ENCODE data around the gene HSD3B7.
A peak's percentile ranks its signal among the peaks of the same experiment; 100 is the strongest.

Gene HSD3B7

DNA sequence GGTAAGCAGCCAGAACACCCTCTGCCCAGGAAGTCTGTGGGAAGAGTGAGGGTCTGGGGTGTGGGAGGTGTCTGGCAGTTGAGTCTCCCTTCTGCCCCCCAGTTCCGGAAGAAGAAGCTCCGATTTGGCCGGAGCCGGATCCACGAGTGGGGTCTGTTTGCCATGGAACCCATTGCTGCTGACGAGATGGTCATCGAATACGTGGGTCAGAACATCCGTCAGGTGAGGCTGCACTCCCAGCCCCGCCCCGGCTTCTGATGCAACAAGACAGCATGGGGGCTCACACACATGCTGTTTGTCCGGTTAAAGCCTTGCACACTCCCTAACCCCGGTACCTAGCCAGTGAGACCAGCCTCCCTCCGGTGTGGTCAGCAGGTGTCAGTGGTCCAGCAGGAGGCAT lies 4.0 kb upstream of the HSD3B7 start:
- Mint-ChIP-seq H3K4me1 (ENCODE audit: low read depth in 2 of 2) (peaks cover 7 to 15% of the 10 kb centered on the region in 2 donors), H3K4me3 (no peak overlapping the region), H3K27me3 (no peaks in the 10 kb centered on the region), H3K27ac (no peak overlapping the region), H3K9me3 (no peaks in the 10 kb centered on the region), H3K36me3 (ENCODE audit: insufficient read depth) (peaks cover 27% of the 10 kb centered on the region)
- DNase-seq (no peak), ATAC-seq (replicated peaks) (no peak)

DNA sequence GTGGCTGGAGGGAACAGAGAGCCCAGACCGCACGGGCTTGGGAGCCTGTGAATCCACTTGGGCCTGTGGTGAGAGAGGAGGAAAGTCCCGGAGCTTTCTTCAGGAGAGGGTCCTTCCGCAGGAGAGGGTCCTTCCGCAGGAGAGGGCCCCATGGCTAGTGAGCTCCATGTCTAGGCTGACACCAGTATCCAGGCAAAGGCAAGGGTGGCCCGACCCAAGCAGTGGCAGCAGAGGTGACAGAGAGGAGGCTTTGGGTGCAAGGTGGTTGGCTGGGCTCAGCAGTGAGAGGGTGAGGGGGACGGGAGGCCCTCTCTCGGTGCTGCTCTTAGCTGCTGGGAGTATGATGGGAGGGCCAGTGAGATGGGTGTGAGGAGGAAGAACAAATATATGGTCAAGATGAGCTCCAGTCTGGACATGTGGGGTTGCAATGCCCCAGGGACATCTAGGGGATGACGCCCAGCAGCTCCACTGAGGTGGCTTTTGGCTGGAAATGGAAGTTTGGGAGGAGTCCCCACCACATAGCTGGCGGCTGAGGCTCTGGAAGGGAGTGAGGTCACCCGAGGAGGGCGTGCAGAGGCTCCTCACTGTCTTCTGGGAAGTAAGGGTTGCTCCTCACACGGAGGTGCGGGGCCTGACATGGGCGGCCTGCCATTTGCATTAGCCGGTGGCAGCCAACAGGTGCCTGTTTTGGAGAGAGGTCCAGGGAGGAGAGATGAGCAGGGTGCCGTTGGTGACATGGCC lies 2.3 kb upstream of the HSD3B7 start:
- Mint-ChIP-seq H3K9me3 (no peaks in the 10 kb centered on the region), H3K4me1 (ENCODE audit: low read depth in 2 of 2) (peaks cover 4 to 9% of the 10 kb centered on the region in 2 donors), H3K36me3 (ENCODE audit: insufficient read depth) (peaks cover 22% of the 10 kb centered on the region), H3K27ac (peak overlapping the region in 1 of 2 donors; percentile 62), H3K4me3 (no peak overlapping the region), H3K27me3 (no peaks in the 10 kb centered on the region)
- no peak for ATAC-seq (replicated peaks)
- no peak for DNase-seq

DNA sequence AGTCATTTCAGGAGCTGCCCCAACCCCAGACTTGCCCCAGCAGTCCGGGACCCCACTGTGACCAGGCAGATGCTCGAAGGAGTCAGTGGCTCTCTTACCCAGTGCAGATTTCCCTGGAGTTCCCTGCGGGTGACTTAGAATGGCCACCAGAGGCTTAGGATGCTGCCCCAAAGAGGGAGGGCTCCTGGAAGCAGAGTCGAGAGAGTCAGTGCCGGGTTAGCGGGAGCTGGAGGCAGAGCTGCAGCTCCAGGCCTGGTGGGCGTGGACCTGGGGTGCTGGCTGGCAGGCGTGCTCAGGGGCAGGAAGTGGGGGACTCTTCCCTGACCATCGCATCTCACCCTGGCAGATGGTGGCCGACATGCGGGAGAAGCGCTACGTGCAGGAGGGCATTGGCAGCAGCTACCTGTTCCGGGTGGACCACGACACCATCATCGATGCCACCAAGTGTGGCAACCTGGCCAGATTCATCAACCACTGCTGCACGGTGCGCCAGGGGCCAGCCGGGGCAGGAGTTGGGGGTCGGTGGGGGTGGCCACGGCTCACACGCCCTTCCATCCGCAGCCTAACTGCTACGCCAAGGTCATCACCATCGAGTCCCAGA lies 1.6 kb upstream of the HSD3B7 start:
- no peak overlapping the region for H3K4me3 Mint-ChIP-seq
- H3K4me1 Mint-ChIP-seq (ENCODE audit: low read depth in 2 of 2), result peaks cover 4 to 9% of the 10 kb centered on the region in 2 donors
- peaks cover 16% of the 10 kb centered on the region for H3K36me3 Mint-ChIP-seq (ENCODE audit: insufficient read depth)
- H3K27ac Mint-ChIP-seq, result peak overlapping the region in 1 of 2 donors; percentile 62
- no peaks in the 10 kb centered on the region for H3K27me3 Mint-ChIP-seq
- H3K9me3 Mint-ChIP-seq, result no peaks in the 10 kb centered on the region
- DNase-seq (no peak), ATAC-seq (replicated peaks) (no peak)

DNA sequence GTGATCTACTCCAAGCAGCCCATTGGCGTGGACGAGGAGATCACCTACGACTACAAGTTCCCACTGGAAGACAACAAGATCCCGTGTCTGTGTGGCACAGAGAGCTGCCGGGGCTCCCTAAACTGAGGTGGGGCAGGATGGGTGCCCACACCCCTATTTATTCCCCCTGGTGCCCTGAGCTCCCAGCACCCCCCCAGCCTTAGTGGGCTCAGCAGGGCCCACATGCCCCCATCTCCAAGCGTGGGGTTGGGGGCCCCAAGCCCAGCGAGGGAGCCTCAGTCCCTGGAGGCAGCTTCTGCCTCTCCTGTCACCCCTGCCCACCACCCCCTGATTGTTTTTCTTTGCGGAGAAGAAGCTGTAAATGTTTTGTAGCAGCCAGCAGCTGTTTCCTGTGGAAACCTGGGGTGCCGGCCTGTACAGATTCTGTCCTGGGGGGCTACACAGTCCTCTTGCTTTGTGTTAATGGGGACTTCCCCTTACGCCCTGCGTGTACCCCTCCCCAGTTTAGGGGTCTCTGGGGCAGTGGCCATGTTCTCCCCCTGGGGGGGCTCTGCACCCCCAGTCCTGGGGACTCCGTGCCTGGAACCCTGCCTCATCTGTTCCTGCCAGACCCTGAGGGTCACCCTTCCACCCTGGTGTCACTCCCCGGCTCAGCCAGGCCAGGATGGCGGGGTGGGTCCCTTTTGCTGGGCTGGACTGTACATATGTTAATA lies 953 bp upstream of the HSD3B7 start:
- no peak overlapping the region for H3K4me3 Mint-ChIP-seq
- ATAC-seq (replicated peaks) (no peak), DNase-seq (no peak)
- H3K36me3 Mint-ChIP-seq (ENCODE audit: insufficient read depth), result peaks cover 14% of the 10 kb centered on the region
- H3K27me3 Mint-ChIP-seq, result no peaks in the 10 kb centered on the region
- no peak overlapping the region for H3K27ac Mint-ChIP-seq
- H3K4me1 Mint-ChIP-seq (ENCODE audit: low read depth in 2 of 2), result peaks cover 2 to 5% of the 10 kb centered on the region in 2 donors
- no peaks in the 10 kb centered on the region for H3K9me3 Mint-ChIP-seq

DNA sequence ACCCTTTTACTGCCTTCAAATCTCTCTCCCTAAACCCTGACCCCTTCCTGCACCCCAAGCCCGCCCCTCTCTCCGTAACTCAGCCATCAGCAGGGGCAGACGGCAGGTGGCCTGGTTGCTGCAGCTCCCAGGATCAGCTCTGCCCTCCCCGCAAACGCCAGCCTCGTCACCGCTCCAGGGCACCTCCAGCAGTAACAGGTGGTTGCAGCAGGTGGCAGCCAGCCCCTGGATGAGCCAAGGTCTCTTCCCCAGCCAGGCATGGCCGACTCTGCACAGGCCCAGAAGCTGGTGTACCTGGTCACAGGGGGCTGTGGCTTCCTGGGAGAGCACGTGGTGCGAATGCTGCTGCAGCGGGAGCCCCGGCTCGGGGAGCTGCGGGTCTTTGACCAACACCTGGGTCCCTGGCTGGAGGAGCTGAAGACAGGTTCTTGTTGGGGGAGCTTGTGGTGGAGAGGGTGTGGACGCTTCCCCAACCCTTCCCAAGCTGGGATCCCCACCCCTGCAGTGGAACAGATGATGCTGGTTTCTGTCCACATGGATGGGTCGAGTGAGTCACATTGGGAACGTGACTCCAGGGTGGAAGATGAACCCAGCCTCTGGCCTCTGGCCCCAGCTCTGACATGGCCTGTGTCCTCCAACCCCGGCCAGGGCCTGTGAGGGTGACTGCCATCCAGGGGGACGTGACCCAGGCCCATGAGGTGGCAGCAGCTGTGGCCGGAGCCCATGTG lies 558 bp downstream of the HSD3B7 start:
- ATAC-seq (replicated peaks) (no peak), DNase-seq (no peak)
- Mint-ChIP-seq H3K9me3 (no peaks in the 10 kb centered on the region), H3K27ac (no peak overlapping the region), H3K4me1 (ENCODE audit: low read depth in 2 of 2) (peaks cover 2 to 5% of the 10 kb centered on the region in 2 donors), H3K36me3 (ENCODE audit: insufficient read depth) (peaks cover 9% of the 10 kb centered on the region), H3K4me3 (no peak overlapping the region), H3K27me3 (no peaks in the 10 kb centered on the region)

DNA sequence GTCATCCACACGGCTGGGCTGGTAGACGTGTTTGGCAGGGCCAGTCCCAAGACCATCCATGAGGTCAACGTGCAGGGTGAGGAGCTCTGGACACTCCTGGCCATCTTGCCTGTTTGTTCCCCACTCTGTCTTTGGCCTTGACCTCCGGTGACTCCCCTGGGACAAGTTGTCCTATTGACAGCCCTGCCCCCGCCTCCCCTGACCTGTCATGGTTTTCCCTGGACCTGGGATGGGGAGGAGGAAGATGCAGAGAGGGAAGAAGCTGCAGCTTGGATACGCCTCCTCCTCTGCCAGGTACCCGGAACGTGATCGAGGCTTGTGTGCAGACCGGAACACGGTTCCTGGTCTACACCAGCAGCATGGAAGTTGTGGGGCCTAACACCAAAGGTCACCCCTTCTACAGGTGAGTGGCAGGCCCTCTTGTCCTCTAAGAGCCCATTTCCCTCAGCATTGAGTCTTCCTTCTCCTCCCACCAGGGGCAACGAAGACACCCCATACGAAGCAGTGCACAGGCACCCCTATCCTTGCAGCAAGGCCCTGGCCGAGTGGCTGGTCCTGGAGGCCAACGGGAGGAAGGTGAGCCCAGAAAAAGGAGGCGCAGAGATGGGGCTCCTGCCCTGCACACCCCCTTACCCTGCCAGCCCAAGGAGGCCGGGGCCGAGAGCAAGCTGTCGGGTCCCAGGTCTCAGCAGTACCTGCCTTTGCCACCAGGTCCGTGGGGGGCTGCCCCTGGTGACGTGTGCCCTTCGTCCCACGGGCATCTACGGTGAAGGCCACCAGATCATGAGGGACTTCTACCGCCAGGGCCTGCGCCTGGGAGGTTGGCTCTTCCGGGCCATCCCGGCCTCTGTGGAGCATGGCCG lies 1.4 kb downstream of the HSD3B7 start:
- no peak for DNase-seq
- Mint-ChIP-seq H3K4me3 (no peak overlapping the region), H3K27me3 (no peaks in the 10 kb centered on the region), H3K4me1 (ENCODE audit: low read depth in 2 of 2) (peaks cover 2 to 5% of the 10 kb centered on the region in 2 donors), H3K9me3 (no peaks in the 10 kb centered on the region), H3K36me3 (ENCODE audit: insufficient read depth) (peaks cover 14% of the 10 kb centered on the region), H3K27ac (no peak overlapping the region)
- no peak for ATAC-seq (replicated peaks)

DNA sequence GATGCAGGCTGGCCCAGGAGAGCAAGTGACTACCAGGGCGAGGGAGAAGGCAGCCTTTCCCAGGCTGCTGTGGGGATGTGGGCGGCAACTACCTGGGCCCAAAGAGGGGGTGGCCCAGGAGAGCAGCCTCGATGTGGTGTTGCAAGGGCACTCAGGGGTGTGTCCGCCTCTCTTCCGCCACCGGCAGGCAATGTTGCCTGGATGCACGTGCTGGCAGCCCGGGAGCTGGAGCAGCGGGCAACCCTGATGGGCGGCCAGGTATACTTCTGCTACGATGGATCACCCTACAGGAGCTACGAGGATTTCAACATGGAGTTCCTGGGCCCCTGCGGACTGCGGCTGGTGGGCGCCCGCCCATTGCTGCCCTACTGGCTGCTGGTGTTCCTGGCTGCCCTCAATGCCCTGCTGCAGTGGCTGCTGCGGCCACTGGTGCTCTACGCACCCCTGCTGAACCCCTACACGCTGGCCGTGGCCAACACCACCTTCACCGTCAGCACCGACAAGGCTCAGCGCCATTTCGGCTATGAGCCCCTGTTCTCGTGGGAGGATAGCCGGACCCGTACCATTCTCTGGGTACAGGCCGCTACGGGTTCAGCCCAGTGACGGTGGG lies 2.7 kb downstream of the HSD3B7 start:
- H3K4me1 Mint-ChIP-seq (ENCODE audit: low read depth in 2 of 2), result peaks cover 2 to 5% of the 10 kb centered on the region in 2 donors
- H3K27ac Mint-ChIP-seq, result no peak overlapping the region
- DNase-seq (no peak), ATAC-seq (replicated peaks) (no peak)
- H3K9me3 Mint-ChIP-seq, result no peaks in the 10 kb centered on the region
- H3K27me3 Mint-ChIP-seq, result no peaks in the 10 kb centered on the region
- peaks cover 10% of the 10 kb centered on the region for H3K36me3 Mint-ChIP-seq (ENCODE audit: insufficient read depth)
- no peak overlapping the region for H3K4me3 Mint-ChIP-seq

DNA sequence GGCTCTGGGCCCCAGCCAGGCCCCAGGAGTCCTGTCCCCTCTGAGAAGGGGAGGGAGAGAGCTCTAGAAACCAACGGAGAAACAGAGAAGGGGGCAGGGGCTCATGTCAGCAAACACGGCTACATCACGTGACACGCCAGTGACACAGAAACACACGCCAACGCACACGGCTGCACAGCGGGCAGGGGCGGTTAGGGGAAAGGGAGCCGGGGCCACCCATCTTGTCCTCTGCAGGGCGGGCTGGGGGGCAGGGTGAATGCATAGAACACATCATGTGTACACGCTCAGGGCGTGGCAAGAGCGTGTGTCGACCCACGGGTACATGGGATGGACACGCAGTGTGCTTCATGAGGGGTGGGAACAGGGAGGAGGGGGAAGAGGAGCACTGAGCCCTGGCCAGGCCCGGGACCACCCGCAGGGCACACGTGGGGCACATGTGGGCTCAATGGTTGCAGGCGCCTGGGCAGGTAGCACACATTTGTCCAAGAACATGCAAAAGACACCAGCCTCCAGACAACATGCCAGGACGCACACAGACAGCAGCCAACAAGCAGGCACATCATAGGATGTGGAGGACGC lies 4.6 kb downstream of the HSD3B7 start:
- H3K9me3 Mint-ChIP-seq, result no peaks in the 10 kb centered on the region
- peaks cover 0 to 2% of the 10 kb centered on the region in 2 donors for H3K4me1 Mint-ChIP-seq (ENCODE audit: low read depth in 2 of 2)
- H3K27me3 Mint-ChIP-seq, result no peaks in the 10 kb centered on the region
- DNase-seq, result no peak
- peaks cover 5% of the 10 kb centered on the region for H3K36me3 Mint-ChIP-seq (ENCODE audit: insufficient read depth)
- H3K27ac Mint-ChIP-seq, result no peak overlapping the region
- no peak for ATAC-seq (replicated peaks)
- H3K4me3 Mint-ChIP-seq, result no peak overlapping the region

DNA sequence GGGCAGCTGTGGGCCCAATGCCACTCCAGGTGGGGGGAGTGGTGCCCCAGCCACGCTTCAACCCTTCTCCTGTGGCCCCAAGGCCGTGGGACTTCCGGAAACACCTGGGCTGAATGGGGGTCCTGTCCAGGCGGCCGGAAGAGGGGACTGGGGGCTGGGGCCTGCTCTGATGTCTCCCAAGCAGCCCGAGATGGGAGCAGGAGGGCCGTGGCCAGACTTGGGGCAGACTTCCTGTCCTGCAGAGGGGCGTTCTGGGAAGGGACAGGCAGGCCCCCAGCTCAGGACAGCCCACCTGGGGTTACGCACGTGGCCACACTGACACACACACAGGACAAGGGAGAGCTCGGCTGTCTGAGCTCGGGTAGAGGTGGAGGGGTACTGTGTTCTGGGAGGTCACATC lies 5.1 kb downstream of the HSD3B7 start:
- Mint-ChIP-seq H3K9me3 (no peaks in the 10 kb centered on the region), H3K4me3 (no peak overlapping the region), H3K36me3 (ENCODE audit: insufficient read depth) (peaks cover 6% of the 10 kb centered on the region), H3K27me3 (no peaks in the 10 kb centered on the region), H3K27ac (no peak overlapping the region), H3K4me1 (ENCODE audit: low read depth in 2 of 2) (peaks cover 0 to 2% of the 10 kb centered on the region in 2 donors)
- no peak for ATAC-seq (replicated peaks)
- no peak for DNase-seq

DNA sequence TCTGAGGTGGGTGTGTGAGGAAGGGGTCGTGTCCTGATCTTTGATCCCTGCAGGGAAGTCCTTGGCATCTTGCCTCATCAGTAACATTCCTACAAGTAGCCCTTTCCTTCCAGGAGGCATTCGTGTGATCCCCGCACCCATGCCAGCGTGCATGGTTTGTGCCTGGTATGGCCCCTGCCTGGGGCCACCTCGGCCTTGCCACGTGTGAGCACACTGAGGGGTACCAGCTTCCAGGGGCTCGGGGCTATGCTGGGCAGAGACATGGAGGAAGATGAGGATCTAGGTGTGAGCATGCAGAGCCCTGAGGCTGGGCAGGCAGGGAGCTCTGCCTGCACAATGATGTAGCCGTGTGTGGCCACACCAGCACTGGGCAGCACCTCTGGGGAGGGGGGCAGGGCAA lies 6.0 kb downstream of the HSD3B7 start:
- Mint-ChIP-seq H3K27me3 (no peaks in the 10 kb centered on the region), H3K9me3 (no peaks in the 10 kb centered on the region), H3K27ac (no peak overlapping the region), H3K36me3 (ENCODE audit: insufficient read depth) (peaks cover 8% of the 10 kb centered on the region), H3K4me1 (ENCODE audit: low read depth in 2 of 2) (no peaks in the 10 kb centered on the region), H3K4me3 (no peak overlapping the region)
- DNase-seq, result no peak
- ATAC-seq (replicated peaks), result no peak

DNA sequence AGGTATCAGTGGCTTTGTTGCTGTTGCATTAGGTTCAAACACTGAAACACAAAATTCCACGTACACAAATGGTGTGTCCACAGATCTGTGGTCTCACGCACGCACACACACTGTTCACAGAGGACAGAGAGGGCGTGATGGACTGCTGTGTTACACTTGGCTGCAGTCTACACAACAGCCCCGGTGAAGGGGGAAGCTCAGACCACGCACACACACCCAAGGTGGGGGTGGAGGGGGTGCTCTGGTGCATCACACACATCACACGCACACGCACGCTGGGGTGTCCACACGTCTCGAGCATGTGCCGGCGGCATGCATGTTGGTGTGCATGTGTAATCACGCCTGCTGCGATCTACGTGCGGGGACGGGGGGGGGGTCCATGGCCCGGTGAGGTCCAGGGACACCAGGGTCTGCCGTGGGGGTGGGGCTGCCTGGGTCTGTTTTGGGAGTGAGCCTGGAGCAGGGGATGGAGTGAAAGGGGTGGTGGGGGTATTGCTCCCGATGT lies 7.3 kb downstream of the HSD3B7 start:
- peaks cover 8% of the 10 kb centered on the region for H3K36me3 Mint-ChIP-seq (ENCODE audit: insufficient read depth)
- H3K9me3 Mint-ChIP-seq, result no peaks in the 10 kb centered on the region
- ATAC-seq (replicated peaks) (no peak), DNase-seq (no peak)
- no peak overlapping the region for H3K4me3 Mint-ChIP-seq
- no peaks in the 10 kb centered on the region for H3K27me3 Mint-ChIP-seq
- no peak overlapping the region for H3K27ac Mint-ChIP-seq
- peaks cover 4 to 7% of the 10 kb centered on the region in 2 donors for H3K4me1 Mint-ChIP-seq (ENCODE audit: low read depth in 2 of 2)

All from effector memory CD8-positive, alpha-beta T cell (primary cell).